Mucosa of descending colon (tissue), 3 donors: ENCODE measurements around the gene PCGF2. TPM values are rescaled to one million over a fixed set of nuclear protein-coding genes. Genes with fewer than 3 reads are reported as not detected.

ENCODE experiments used
- ATAC-seq: fragments of 200-7000 bp; cut with Tn5 transposase; one replicate; pipeline ENCODE4 v1.9.1; 2020; ENCODE audit warnings: mild to moderate bottlenecking, moderate library complexity
- DNase-seq, 3 donors: peaks; one replicate each; pipeline ENCODE4 v3.0.0-alpha.2; 2020
- H3K36me3 ChIP-seq: fragments of 200-600 bp; one replicate; pipeline ENCODE4 v1.8.0; 2021; ENCODE audit warnings: low read depth, mild to moderate bottlenecking
- H3K4me1 ChIP-seq: fragments of 200-600 bp; one replicate; pipeline ENCODE4 v1.8.0; 2021; ENCODE audit warnings: low read depth, mild to moderate bottlenecking
- H3K4me3 ChIP-seq: fragments of 200-600 bp; one replicate; pipeline ENCODE4 v1.8.0; 2021; ENCODE audit warnings: mild to moderate bottlenecking
- H3K9me3 ChIP-seq: fragments of 200-600 bp; one replicate; pipeline ENCODE4 v1.8.0; 2021; ENCODE audit warnings: mild to moderate bottlenecking
- CTCF ChIP-seq: fragments of 200-600 bp; IDR thresholded peaks from one replicate; pipeline ENCODE4 v1.8.0; 2022; ENCODE audit warnings: antibody characterized with exemption, mild to moderate bottlenecking
- intact Hi-C, 2 donors: fragments of 100-400 bp; cut with DNase I in 1 of 2; cut with micrococcal nuclease in 1 of 2; formaldehyde crosslinking; loops; one replicate each; pipeline versions ENCODE4 v1.11.0 to v1.11.1; 2022; cut with DNase I, micrococcal nuclease
- total RNA-seq, 3 donors: library from RNA; stranded (reverse); fragmentation: NEBNext Ultra II Directional in 2 of 3; extraction: Animal tissue kit (Norgen Biotek cat#: 25700) in 2 of 3; gene quantifications; one replicate each; pipeline versions ENCODE4 v1.2.1 to v1.2.4, GENCODE V29; 2021 to 2023
- donor health status: DM: no; HTN: no; CAD: no; lungs with moderate emphysema.
- donor health status: DM: no; HTN: no; CAD: no.
- donor health status: DM: no; HTN: yes; CAD: no.

The PCGF2 gene
- total RNA-seq, 3 donors from 2014 or later = 23.8 to 30.7 (median 25.5) TPM

- no peaks in the 10 kb centered on the region for H3K4me1 ChIP-seq
- intact Hi-C loops = no loop called here
- ATAC-seq = no peak
- no peaks in the 10 kb centered on the region for H3K9me3 ChIP-seq
- no peak for DNase-seq
- peaks cover 31% of the 10 kb centered on the region for H3K36me3 ChIP-seq
- TF ChIP-seq CTCF = no peak
- no peak overlapping the region for H3K4me3 ChIP-seq
Observed at GRCh38 chr17:38779965-38780752, 32.0 kb upstream of the PCGF2 start.

GRCh38 chr17:38777641-38778250 is 29.6 kb upstream of the PCGF2 start:
- peaks cover 24% of the 10 kb centered on the region for H3K36me3 ChIP-seq
- H3K4me1 ChIP-seq = no peaks in the 10 kb centered on the region
- no peak for TF ChIP-seq CTCF
- no peaks in the 10 kb centered on the region for H3K9me3 ChIP-seq
- H3K4me3 ChIP-seq = no peak overlapping the region
- intact Hi-C loops = no loop called here
- DNase-seq = no peak
- ATAC-seq = no peak

GRCh38 chr17:38773258-38773657 is 25.1 kb upstream of the PCGF2 start:
- no peak for ATAC-seq
- H3K9me3 ChIP-seq = no peaks in the 10 kb centered on the region
- no peak overlapping the region for H3K4me3 ChIP-seq
- H3K4me1 ChIP-seq = no peaks in the 10 kb centered on the region
- intact Hi-C loops = no loop called here
- peaks cover 3% of the 10 kb centered on the region for H3K36me3 ChIP-seq
- TF ChIP-seq CTCF = no peak
- DNase-seq = no peak

- Histone ChIP-seq H3K9me3 (no peaks in the 10 kb centered on the region), H3K4me1 (no peaks in the 10 kb centered on the region), H3K36me3 (no peaks in the 10 kb centered on the region), H3K4me3 (no peak overlapping the region)
- DNase-seq (no peak), ATAC-seq (no peak)
- TF ChIP-seq CTCF = no peak
- intact Hi-C loops = loop anchor here in 1 of 2 donors (10.0 kb wide), 1 partner anchor 46 kb away; no protein-coding TSS in a partner anchor
Observed at GRCh38 chr17:38768417-38768816, 20.3 kb upstream of the PCGF2 start.

- H3K36me3 ChIP-seq = peaks cover 5% of the 10 kb centered on the region
- no peak overlapping the region for H3K4me3 ChIP-seq
- intact Hi-C loops = loop anchor here in 1 of 2 donors (10.0 kb wide), 1 partner anchor 48 kb away; no protein-coding TSS in a partner anchor
- ATAC-seq = no peak
- no peaks in the 10 kb centered on the region for H3K4me1 ChIP-seq
- H3K9me3 ChIP-seq = no peaks in the 10 kb centered on the region
- no peak for TF ChIP-seq CTCF
- no peak for DNase-seq
Observed at GRCh38 chr17:38766341-38766740, 18.2 kb upstream of the PCGF2 start.
